Measurements from ENCODE around the gene ZNF750.

DNA sequence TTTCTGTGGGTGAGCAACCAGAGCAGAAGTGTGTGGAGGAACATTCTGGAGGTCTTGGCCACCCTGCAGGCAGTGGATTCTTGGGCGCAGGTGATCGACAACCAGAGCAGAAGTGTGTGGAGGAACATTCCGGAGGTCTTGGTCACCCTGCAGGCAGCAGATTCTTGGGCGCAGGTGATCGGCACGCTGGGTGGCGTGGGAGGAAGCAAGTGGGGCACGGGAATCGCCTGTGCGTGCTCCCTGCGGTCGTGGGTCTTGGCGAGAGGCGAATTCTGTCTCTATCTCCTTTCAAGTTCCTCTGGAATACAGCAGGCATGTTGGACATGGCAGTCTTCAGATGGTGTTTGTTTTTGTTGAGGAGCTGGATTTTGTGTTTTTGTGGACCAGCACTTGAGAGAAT, 30.7 kb upstream of the ZNF750 start:
- TF ChIP-seq, protein P1, sequence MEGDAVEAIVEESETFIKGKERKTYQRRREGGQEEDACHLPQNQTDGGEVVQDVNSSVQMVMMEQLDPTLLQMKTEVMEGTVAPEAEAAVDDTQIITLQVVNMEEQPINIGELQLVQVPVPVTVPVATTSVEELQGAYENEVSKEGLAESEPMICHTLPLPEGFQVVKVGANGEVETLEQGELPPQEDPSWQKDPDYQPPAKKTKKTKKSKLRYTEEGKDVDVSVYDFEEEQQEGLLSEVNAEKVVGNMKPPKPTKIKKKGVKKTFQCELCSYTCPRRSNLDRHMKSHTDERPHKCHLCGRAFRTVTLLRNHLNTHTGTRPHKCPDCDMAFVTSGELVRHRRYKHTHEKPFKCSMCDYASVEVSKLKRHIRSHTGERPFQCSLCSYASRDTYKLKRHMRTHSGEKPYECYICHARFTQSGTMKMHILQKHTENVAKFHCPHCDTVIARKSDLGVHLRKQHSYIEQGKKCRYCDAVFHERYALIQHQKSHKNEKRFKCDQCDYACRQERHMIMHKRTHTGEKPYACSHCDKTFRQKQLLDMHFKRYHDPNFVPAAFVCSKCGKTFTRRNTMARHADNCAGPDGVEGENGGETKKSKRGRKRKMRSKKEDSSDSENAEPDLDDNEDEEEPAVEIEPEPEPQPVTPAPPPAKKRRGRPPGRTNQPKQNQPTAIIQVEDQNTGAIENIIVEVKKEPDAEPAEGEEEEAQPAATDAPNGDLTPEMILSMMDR (IDR thresholded peaks at IDR 0.05), result no peak
- TF ChIP-seq POLR2A (IDR thresholded peaks at IDR 0.05) (no peak), POLR2AphosphoS5 (IDR thresholded peaks at IDR 0.05) (no peak)
